M059J (cell line): ENCODE measurements around the gene TOP1. TPM values are rescaled to one million over a fixed set of nuclear protein-coding genes. Genes with fewer than 3 reads are reported as not detected.

ENCODE experiments used
- DNase-seq: peaks from one replicate; pipeline ENCODE4 v3.0.0-alpha.2; 2012; ENCODE audit warnings: low read depth
- total RNA-seq: library from RNA; depleted of rRNA; stranded (reverse); fragments of >200 nt; shearing (Covaris generic); gene quantifications from 2 replicates; pipeline ENCODE4 v1.2.3, GENCODE V29; 2014

The TOP1 gene
- total RNA-seq, 1 experiment from 2014 or later, result 49.9 TPM

GRCh38 chr20:41143354-41143753 lies 114.7 kb downstream of the TOP1 start:
- no peak for DNase-seq

- DNase-seq, result no peak
Observed at GRCh38 chr20:41145317-41145716, 116.7 kb downstream of the TOP1 start.

GRCh38 chr20:41145821-41146620 lies 117.4 kb downstream of the TOP1 start:
- DNase-seq, result no peak

DNA sequence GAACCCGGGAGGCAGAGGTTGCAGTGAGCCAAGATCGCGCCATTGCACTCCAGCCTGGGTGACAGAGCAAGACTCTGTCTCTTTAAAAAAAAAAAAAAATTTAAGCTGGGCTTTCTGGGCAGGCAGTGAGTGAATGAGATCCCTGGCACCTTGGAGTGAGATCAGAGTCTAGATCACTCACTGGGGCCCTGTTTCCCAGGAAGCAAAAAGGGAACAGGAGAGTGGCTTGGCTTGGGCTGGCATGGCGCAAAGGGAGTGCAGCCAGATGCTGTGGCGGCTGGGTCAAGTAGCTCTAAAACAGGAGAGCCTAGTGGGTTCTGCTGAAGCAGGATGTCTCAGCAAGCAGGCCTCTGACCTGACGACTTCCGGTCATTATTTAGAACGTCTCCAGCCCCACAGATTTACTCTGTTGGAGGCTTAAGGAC lies 119.2 kb downstream of the TOP1 start:
- DNase-seq, result peak; percentile 45

DNA sequence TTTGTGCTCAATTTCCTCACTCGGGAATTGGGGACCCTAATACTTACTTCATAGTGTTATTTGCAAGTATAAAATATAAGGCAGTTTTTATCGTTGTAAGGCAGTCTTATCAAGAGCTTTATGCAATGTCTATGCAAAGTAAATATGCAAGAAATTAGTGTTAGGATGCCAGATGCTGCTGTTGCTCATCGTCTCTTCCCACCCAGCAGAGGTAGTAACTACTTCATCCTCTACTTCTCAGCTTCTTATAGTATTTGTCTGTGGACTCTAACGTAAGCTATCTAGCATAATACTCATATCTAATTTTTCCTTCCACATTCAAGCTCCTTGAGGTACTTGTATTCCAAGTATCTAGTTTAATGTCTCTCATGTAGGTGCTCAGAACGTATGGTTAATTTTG lies 120.3 kb downstream of the TOP1 start:
- DNase-seq, result no peak

- DNase-seq, result peak; percentile 27
Observed at GRCh38 chr20:41150664-41151063, 122.0 kb downstream of the TOP1 start.

DNA sequence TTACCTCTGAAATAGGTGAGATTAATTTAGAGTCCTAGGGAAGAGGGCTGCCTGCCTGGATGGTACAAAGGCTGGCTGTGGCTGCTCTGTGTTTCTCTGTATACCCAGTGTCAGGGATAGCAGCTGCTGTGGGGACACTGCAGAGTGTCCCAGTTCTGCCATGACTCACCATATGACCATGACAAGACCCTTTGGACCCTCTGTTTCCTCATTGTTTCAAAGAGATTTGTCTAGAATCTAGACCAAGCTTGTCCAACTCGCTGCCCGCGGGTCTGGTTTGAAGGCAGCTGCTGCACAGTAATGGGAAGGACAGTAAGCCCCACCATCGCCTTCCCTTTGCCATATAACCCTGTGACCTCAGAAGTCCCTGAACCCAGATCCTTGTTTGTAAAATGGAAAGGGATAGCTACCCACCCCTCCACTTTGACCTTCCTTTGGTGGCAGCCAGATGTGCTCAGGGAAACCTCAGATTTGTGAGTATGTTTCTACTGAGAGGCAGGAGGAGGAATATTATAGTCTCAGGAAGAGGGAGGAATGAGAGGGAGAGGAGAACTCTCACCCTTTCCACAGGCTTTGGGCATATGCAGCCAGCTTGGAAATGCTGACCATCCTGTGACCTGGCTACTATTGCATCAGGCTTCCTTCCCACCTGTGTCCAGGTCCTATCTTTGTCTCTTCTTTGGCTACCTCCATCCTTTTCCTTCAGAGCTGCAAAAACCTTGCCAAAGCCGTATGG lies 122.7 kb downstream of the TOP1 start:
- DNase-seq, result no peak

- no peak for DNase-seq
Observed at GRCh38 chr20:41152108-41152757, 123.6 kb downstream of the TOP1 start.

DNA sequence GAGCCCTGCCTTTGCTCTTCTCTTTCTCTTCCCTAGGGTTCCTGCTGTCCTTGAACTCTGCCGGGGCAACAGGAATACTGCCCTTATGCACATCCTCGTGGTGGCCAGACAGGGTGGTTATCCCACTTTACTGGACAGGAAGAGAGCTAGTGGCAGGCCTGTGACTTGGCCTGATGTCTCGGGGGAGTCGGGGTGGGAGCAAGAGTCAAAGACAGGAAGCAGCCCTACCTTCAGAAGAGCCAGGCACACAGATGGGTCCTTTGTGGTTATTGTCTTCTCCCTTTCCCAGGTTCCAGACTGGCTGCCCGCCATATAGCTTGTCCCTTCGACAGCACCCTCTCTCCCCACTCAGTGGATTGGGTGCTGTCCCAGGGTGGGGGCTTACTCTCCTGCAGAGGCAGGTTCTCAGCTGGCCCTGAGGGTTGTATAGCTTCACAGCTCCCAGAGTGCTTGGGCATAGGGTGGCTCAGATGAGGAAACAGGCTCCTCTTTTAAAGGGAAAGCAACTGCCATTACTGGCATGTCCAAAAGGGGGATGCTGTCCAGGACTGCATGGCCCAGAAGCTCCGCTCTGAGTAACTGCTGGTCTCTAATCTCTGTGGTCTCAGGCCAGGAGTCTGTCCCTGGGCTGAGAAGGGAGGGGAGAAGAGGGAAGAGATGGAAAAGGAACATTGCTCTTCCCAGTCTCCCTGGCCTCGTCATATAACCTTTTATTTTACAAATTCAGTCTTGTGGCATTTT lies 126.0 kb downstream of the TOP1 start:
- DNase-seq, result no peak

DNA sequence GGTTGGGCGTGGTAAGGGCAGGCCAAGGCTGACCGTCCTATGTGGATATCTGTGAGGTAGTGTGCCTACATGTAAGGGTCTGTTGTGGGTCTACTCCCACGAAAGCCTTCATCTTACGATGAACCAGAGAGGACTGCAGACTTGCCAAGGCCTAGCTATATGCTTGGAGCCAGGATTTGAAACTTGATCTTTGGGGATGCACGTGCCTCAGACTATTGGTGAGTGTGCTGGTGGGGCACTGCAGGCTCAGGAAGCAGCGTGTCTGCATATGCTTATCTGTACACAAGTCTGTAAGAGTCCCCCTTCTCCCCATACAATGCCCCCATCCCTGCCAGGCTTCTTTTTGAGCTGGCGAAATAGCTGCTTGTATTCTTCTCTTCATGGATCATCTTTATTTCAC lies 126.6 kb downstream of the TOP1 start:
- DNase-seq, result no peak

DNA sequence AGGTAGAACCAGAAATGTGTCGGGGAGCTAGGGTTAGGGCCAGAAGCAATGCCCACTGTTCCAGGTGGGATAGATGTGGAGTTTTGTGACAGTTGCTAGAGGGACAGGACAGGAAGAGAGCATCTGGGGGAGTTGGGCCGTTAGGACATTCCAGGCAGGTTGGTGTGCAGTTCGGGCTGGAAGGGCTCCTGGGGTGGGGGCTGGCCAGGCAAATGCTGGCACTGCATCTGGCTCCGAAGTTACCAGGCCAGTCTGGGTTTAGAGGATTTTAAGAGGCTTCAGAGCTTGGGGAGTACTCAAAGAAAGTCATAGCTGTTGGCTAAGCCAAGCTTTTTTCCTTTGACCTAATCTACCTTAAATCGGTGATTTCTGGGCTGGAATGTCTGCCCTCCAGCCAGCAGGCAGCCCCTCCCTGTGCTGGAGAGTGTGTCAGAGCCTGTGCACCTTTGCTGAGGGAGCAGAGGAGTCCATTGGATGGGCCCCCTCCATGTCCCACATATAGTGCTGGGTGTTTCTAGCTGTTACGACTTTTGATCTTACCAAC lies 129.5 kb downstream of the TOP1 start:
- DNase-seq, result no peak

- no peak for DNase-seq
Observed at GRCh38 chr20:41159547-41159946, 130.9 kb downstream of the TOP1 start.

- no peak for DNase-seq
Observed at GRCh38 chr20:41160686-41161085, 132.1 kb downstream of the TOP1 start.

DNA sequence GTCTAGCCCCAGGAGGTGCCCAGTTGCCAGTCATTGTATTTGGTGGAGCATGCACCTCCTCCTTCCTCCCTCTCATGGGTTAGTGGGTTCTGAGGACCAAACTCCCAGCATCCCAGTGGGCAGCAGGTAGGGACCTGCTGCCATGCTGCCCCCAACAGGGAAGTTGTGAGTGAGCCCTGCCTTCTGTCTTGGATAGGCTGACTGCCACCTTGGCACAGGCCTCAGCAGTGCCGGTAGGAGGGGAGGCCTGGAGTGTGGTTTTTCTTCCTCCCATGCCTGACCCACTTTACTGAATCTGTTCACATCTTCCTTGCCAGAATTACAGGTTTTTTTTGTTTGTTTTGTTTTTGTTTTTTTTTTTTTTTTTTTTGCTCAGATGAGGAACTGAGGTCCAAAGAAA lies 133.3 kb downstream of the TOP1 start:
- no peak for DNase-seq

- DNase-seq, result no peak
Observed at GRCh38 chr20:41162396-41162795, 133.8 kb downstream of the TOP1 start.

- DNase-seq, result no peak
Observed at GRCh38 chr20:41163821-41164220, 135.2 kb downstream of the TOP1 start.

- DNase-seq, result no peak
Observed at GRCh38 chr20:41165001-41165882, 136.6 kb downstream of the TOP1 start.

DNA sequence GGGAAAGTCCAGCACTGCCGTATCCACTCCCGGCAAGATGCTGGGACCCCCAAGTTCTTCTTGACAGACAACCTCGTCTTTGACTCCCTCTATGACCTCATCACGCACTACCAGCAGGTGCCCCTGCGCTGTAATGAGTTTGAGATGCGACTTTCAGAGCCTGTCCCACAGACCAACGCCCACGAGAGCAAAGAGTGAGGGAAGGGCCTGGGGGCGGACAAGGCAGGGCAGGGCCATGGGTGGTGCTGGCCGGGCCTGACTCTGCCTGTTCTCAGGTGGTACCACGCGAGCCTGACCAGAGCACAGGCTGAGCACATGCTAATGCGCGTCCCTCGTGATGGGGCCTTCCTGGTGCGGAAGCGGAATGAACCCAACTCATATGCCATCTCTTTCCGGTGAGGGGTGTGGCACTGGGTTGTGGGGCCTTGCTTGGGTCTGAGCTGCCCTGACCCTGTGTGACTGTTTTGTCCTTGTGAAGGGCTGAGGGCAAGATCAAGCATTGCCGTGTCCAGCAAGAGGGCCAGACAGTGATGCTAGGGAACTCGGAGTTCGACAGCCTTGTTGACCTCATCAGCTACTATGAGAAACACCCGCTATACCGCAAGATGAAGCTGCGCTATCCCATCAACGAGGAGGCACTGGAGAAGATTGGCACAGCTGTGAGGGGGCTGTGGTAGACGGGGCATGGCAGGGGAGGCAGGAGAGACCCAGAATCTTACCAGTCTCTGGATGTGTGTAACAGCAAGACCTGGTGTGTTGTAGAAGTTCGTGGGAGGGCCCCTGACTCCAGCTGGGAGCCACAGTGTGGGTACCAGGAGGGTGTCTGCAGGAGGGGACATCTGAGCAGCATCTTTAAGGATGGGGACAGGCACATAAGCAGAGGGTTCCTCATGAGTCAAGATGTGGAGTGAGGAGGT lies 137.8 kb downstream of the TOP1 start:
- DNase-seq, result no peak

DNA sequence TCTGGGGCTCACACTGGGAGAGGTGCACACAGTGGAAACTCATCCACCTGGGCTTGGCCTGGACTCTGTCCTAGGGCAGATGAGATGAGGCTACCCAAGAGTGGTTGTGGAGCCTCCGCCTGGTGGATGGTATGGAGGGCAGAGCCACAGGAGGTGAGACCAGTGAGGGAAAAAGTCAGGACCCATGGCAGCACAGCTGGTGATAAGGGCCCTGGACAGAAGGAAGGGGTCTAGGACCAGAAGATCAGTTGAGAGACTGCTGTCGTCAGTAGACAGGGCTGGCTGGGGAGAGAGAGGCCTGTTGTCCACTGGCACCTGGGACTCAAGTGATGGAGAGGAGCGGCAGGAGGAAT lies 138.5 kb downstream of the TOP1 start:
- no peak for DNase-seq
